Measurements from ENCODE around the gene ZNF10. TPM values are rescaled to one million over a fixed set of nuclear protein-coding genes. Genes with fewer than 3 reads are reported as not detected.

The ZNF10 gene
- polyA plus RNA-seq, 1 of the 3 experiments (the other 2 are of a cell fraction): 4.5 TPM

GRCh38 chr12:133190176-133190575 is 59.7 kb downstream of the ZNF10 start:
- peaks cover 19% of the 10 kb centered on the region; the same call in 1 of the 2 replicates for H3K9me3 ChIP-seq
- H3K9ac ChIP-seq: no peak overlapping the region
- no peak overlapping the region for H3K4me2 ChIP-seq
- no peaks in the 10 kb centered on the region for H4K20me1 ChIP-seq (ENCODE audit: insufficient read depth)
- no peak overlapping the region for H3K27ac ChIP-seq (ENCODE audit: low read depth in 2 of 2, low read length in 1 of 2)
- no peaks in the 10 kb centered on the region for H3K4me1 ChIP-seq (ENCODE audit: control insufficient read depth in 1 of 2, insufficient read depth in 2 of 2, low read depth in 1 of 2, low read length in 1 of 2)
- no peak overlapping the region for H2AFZ ChIP-seq (ENCODE audit: low read depth)
- H3K79me2 ChIP-seq (ENCODE audit: insufficient read depth): peaks cover 5% of the 10 kb centered on the region
- H3K9me2 ChIP-seq: no peaks in the 10 kb centered on the region
- DNase-seq: no peak
- ChIA-PET POLR2A (no interaction called here), CTCF (interaction anchor here (1.6 kb wide), 1 partner anchor 9 kb away, joined by 5 read pairs; the partner anchor contains the start of gene ZNF268)
- TF ChIP-seq MXI1 (IDR thresholded peaks at IDR 0.05; ENCODE audit: low read depth, low read length) (no peak), GATA2 (CRISPR knock-in tag; IDR thresholded peaks at IDR 0.05) (no peak), TCF12 (IDR thresholded peaks at IDR 0.05) (no peak), RCOR1 (IDR thresholded peaks at IDR 0.05; ENCODE audit: low read length) (no peak), USF2 (IDR thresholded peaks at IDR 0.05; ENCODE audit: borderline replicate concordance, low read depth, low read length) (no peak), MEF2A (IDR thresholded peaks at IDR 0.05; ENCODE audit: borderline replicate concordance, low read depth) (no peak), ZBTB33 (IDR thresholded peaks at IDR 0.05; ENCODE audit: borderline replicate concordance, low read depth) (no peak)
- H3K27me3 ChIP-seq (ENCODE audit: insufficient read depth): no peaks in the 10 kb centered on the region
- H3K36me3 ChIP-seq (replicated peaks in 1 of 2; ENCODE audit: control insufficient read depth in 1 of 2, insufficient read depth in 2 of 2, low read length in 1 of 2): peaks cover 69 to 99% of the 10 kb centered on the region in 2 experiments
- H3F3A ChIP-seq (replicated peaks; ENCODE audit: insufficient read depth): no peaks in the 10 kb centered on the region
- H3K4me3 ChIP-seq (ENCODE audit: low read depth in 2 of 2, low read length in 1 of 2): no peak overlapping the region; a peak in 1 of 4 replicates
- 98% methylated on average over 2 of the region's 2 CpGs for WGBS (ENCODE audit: low lambda C conversion rate)

GRCh38 chr12:133192847-133193246 is 62.4 kb downstream of the ZNF10 start:
- 97% methylated on average over 5 of the region's 5 CpGs for WGBS (ENCODE audit: low lambda C conversion rate)
- no peak overlapping the region for H3K27ac ChIP-seq (ENCODE audit: low read depth in 2 of 2, low read length in 1 of 2)
- peaks cover 59 to 85% of the 10 kb centered on the region in 2 experiments for H3K36me3 ChIP-seq (replicated peaks in 1 of 2; ENCODE audit: control insufficient read depth in 1 of 2, insufficient read depth in 2 of 2, low read length in 1 of 2)
- H3F3A ChIP-seq (replicated peaks; ENCODE audit: insufficient read depth): no peaks in the 10 kb centered on the region
- no peak for DNase-seq
- no peaks in the 10 kb centered on the region for H3K79me2 ChIP-seq (ENCODE audit: insufficient read depth)
- H3K4me2 ChIP-seq: no peak overlapping the region
- H3K9me3 ChIP-seq: peaks cover 19% of the 10 kb centered on the region; the same call in 1 of the 2 replicates
- ChIA-PET CTCF (interaction anchor here (1.5 kb wide), 1 partner anchor 8 kb away, joined by 3 read pairs; no protein-coding TSS in a partner anchor), POLR2A (no interaction called here)
- no peaks in the 10 kb centered on the region for H3K9me2 ChIP-seq
- H3K4me3 ChIP-seq (ENCODE audit: low read depth in 2 of 2, low read length in 1 of 2): no peak overlapping the region; a peak in 1 of 4 replicates
- no peaks in the 10 kb centered on the region for H3K4me1 ChIP-seq (ENCODE audit: control insufficient read depth in 1 of 2, insufficient read depth in 2 of 2, low read depth in 1 of 2, low read length in 1 of 2)
- no peaks in the 10 kb centered on the region for H3K27me3 ChIP-seq (ENCODE audit: insufficient read depth)
- no peak overlapping the region for H3K9ac ChIP-seq
- no peaks in the 10 kb centered on the region for H4K20me1 ChIP-seq (ENCODE audit: insufficient read depth)
- no peak for TF ChIP-seq RCOR1 (IDR thresholded peaks at IDR 0.05; ENCODE audit: low read length)
- TF ChIP-seq FOXJ3 (CRISPR knock-in tag; IDR thresholded peaks at IDR 0.05): no peak
- TF ChIP-seq EP300 (IDR thresholded peaks at IDR 0.05; ENCODE audit: borderline replicate concordance in 1 of 2, low read depth in 1 of 2, low read length in 1 of 2): no peak
- TF ChIP-seq IRF3 (IDR thresholded peaks at IDR 0.05; ENCODE audit: low read depth, low read length): no peak
- TF ChIP-seq RAD21 (IDR thresholded peaks at IDR 0.05; ENCODE audit: low read length): no peak
- TF ChIP-seq YY1 (IDR thresholded peaks at IDR 0.05; ENCODE audit: low read depth): no peak
- no peak for TF ChIP-seq MEF2A (IDR thresholded peaks at IDR 0.05; ENCODE audit: borderline replicate concordance, low read depth)
- no peak for TF ChIP-seq CHD2 (IDR thresholded peaks at IDR 0.05; ENCODE audit: low read length, partially characterized antibody)
- no peak for TF ChIP-seq JUND (IDR thresholded peaks at IDR 0.05)
- no peak for TF ChIP-seq NFIC (IDR thresholded peaks at IDR 0.05; ENCODE audit: borderline replicate concordance)
- no peak overlapping the region for H2AFZ ChIP-seq (ENCODE audit: low read depth)

Data from SK-N-SH (cell line).